DMS153 (cell line): ENCODE measurements around the gene SLC2A11.
A peak's percentile ranks its signal among the peaks of the same experiment; 100 is the strongest.
"Not testable (repeated sequence)": the region's sequence is repeated elsewhere in the genome, so short reads cannot be mapped to it uniquely, and the experiment has no call there.

Experiments
- DNase-seq: peaks from one replicate; lab custom pipeline; 2025; lab: John Stamatoyannopoulos, UW

The SLC2A11 gene

DNA sequence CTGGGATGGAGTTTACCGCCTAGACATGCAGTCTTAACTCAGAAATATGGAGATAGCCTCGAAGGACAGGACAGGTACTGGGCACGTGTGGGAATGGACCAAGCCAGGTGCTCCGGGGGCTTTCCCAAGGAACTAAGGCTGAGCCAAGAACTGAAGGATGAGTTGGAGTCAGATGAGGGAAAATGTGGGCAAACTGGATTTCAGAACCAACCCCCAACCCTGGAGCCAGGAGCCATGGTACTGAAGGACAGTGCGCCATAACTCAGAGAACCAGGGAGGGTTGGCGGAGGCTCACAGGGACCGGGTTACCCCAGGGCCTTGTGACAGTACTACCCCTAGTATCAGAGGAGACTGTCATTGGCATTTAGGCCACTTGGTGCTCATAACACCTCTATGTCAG lies 34.1 kb downstream of the SLC2A11 start:
- no peak for DNase-seq

DNA sequence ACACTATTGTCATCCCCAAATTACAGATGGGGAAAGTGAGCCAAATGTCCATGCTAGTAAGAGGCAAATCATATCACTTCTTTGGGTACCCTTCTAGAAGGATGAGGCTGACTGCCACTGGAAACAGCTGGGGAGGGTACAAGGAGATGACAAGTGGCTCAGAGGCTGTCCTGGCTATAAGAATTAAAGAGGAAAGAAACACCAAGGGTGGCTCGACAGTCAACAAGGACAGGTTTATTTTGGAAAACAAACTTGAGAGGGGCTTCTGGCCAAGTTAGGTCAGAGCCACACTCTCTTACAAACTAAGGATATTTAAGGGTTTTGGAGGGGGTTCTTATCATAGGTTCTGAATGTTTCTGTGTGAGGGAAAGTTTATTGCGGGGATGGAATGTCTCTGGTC lies 34.5 kb downstream of the SLC2A11 start:
- no peak for DNase-seq

DNA sequence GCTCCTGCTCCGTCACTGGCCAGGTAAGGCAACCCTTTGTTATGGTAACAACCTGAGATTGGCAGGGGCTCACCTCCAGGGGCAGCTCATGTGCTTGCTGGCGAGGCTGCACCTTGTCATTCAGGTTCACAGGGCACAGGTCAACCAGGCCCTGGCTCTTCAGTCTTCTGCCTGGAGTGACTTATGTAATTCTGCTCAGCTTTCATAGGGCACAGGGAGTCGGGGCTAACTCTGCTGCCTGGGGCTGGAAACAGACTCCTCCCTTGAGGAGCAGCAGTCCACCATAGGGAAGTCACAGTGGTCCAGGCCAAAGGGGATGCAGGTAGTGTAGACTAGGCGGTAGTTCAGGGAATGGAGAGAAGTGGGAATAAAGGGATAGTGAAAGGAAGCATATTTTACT lies 35.0 kb downstream of the SLC2A11 start:
- DNase-seq = no peak

DNA sequence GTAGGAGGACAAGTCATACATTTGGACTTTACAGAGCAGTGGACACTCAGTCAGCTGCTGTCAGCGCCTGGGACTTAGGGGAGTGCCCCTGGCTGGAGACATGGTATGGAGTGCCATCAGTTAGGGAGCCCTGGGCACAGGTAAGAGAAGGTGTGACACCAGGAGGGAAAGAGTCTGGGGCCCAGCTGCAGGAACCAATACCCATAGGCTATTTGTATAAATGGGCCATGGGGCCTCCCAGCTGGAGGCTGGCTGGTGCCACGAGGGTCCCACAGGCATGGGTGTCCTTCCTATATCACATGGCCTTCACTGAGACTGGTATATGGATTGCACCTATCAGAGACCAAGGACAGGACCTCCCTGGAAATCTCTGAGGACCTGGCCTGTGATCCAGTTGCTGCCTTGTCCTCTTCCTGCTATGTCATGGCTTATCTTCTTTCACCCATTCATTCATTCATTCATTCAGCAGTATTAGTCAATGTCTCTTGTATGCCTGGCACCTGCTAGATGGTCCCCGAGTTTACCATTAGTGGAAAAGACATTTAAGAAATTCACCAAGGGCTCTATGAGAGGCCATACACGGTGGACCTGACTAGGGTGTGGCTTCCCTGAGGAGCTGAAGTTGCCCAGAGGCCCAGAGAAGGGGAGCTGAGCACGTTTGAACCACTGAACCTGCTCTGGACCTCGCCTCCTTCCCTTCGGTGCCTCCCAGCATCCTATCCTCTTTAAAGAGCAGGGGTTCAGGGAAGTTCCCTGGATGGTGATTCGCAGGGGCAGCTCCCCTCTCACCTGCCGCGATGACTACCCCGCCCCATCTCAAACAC lies 35.7 kb downstream of the SLC2A11 start:
- DNase-seq = no peak

DNA sequence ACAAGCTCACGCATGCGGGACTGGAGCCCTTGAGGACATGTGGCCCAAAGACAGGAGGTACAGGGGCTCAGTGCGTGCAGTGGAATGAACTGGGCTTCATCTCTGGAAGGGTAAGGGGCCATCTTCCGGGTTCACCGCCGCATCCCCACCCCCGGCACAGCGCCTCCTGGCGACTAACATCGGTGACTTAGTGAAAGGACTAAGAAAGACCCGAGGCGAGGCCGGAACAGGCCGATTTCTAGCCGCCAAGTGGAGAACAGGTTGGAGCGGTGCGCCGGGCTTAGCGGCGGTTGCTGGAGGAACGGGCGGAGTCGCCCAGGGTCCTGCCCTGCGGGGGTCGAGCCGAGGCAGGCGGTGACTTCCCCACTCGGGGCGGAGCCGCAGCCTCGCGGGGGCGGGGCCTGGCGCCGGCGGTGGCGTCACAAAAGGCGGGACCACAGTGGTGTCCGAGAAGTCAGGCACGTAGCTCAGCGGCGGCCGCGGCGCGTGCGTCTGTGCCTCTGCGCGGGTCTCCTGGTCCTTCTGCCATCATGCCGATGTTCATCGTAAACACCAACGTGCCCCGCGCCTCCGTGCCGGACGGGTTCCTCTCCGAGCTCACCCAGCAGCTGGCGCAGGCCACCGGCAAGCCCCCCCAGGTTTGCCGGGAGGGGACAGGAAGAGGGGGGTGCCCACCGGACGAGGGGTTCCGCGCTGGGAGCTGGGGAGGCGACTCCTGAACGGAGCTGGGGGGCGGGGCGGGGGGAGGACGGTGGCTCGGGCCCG lies 36.5 kb downstream of the SLC2A11 start, which contains the start of gene MIF:
Gene MIF (plus strand): TSS at position 439 of the 765 bp plus-strand sequence. CDS start 92 bp downstream, at position 531.
- peak; percentile 95 for DNase-seq

DNA sequence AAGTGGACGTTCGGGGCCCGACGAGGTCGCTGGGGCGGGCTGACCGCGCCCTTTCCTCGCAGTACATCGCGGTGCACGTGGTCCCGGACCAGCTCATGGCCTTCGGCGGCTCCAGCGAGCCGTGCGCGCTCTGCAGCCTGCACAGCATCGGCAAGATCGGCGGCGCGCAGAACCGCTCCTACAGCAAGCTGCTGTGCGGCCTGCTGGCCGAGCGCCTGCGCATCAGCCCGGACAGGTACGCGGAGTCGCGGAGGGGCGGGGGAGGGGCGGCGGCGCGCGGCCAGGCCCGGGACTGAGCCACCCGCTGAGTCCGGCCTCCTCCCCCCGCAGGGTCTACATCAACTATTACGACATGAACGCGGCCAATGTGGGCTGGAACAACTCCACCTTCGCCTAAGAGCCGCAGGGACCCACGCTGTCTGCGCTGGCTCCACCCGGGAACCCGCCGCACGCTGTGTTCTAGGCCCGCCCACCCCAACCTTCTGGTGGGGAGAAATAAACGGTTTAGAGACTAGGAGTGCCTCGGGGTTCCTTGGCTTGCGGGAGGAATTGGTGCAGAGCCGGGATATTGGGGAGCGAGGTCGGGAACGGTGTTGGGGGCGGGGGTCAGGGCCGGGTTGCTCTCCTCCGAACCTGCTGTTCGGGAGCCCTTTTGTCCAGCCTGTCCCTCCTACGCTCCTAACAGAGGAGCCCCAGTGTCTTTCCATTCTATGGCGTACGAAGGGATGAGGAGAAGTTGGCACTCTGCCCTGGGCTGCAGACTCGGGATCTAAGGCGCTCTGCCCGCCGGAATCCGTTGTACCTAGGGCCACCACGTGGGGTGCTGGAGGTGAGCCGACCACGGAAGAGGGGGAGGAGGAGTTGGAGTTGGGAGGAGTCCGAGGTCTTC lies 37.3 kb downstream of the SLC2A11 start:
- peak; percentile 47 for DNase-seq

DNA sequence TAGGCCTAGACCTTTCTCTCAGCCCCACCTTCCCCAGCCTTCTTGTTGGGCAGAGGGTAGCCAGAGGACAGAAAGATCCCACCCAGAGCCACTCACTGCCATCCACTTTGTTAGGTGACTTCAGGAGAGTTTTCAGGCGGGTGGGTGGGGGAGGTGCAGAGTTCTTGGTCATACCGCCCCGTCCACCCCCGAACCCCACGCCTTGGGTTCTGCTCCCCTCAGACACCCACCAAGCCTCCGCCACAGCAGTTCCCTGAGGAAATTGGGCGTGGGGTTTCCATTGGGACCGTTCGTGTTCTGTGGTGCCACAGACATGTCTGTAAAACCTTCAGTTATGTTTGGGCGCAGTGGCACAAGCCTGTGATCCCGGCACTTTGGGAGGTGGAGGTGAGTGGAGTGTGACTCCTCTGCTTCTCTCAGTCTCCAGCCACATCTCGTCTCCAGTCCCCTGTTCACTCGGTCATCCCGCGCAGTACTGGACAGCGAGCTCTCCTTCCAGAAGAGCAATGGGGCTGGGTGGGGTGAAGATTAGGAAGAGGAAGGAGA lies 38.0 kb downstream of the SLC2A11 start:
- DNase-seq = no peak

DNA sequence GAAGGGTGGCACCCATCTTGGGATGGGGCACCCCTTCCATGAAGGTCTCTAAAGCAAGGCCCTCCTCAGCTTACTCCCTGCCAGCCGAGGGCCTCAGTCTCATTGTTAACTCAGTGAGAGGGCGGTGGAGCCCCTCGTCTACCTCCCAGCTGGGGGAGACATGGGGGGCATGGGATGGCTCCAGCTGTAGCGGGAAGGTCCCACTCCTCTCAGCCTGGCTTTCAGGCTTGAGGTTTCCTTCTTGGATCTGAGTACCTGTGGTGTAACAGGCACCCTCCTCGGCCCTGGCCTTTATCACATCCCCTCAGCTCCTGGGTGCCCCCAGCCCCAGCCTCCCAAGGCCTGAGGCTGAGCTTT lies 38.5 kb downstream of the SLC2A11 start:
- no peak for DNase-seq

DNA sequence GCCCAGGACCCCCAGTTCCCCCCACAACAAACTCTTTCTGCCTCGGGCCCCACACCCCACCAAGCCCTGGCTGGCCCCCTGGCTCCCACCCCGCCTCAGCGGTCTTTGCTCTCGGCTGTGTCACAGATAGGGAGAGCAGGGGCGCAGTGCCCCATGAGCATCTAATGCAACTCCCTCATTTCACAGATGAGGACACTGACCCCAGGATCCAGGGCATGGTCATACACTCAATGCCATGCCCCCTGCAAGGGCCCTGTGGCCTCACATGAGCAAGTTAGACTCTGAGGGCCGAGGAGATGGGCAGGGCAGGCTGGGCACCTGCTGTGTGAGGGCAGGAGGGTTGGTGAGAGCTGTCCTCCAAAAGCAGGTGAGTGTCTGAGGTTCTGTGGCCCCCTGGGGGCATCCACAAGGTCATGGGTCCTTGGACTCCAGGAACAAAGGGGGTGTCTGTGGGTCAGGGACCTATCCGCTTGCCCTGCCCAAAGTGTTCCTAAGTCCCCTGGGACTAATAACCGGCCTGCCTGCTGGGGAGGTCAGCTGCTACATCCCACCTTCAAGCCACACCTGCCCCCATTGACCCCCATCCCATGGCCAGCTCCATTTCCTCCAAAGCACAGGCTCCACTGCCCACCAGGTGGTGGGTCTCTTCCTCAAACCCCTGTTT lies 39.0 kb downstream of the SLC2A11 start:
- DNase-seq = no peak

DNA sequence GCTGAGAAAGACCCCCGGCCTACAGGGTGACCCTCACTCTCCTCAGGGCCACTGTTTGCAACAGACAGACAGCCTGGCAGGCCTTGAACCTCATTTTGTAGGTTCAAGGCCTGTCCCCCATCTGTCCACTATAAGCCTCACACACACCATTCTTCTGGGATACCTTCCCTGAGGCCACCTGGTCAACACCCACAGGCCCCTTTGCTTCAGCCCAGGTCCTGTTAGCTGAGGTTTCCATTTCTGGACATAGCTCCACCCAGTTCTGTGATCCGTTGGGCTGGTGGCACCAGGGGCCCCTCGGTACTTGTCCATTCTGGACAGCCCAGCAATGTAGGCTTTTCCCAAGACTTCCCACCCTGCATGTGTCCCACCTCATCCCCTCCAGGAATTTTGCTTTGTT lies 39.6 kb downstream of the SLC2A11 start:
- no peak for DNase-seq

DNA sequence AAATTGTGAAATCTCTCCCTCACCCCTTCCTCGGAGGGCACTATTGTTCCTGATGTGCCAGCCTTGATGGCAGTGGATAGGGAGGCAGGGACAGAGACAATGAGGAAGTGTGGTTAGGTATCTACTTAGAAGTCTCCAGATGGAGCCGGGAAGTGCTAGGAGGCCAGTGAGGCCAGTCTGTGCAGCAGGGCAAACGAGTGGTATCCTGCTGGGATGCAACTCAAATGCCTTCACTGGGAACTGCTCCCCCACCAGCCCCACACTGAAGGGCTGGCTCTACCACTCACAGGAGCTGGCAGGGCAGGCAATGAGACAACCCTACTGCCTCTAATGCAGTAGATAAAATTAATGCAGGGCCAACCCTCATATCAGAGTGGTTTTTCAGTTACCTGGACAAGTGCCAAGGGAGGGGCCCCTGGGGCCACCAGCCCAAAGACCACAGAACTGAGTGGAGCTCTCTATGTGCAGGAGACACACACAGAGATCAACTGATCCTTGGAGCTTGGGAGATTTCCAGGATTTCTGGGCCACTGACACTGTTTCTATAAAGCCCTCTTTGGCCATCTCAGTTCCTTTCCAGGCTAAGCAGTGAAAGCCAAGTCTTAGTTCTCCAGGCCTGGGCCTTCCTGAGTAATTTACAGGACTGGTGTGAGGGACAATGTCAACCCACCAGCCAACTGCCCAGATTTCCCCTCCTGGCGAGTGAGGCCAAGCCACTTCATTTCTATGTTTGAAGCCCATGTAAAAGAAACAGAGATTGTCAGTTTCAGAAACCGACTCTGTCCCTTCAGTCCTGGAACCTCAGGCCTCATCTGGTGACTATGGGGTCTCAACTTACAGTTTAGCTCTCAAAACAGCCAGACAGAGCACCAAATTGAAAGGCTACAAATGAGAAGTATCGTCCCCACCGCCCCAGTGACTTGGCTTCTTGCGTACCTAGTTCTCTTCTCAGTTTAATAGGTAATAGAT lies 40.6 kb downstream of the SLC2A11 start:
- no peak for DNase-seq

DNA sequence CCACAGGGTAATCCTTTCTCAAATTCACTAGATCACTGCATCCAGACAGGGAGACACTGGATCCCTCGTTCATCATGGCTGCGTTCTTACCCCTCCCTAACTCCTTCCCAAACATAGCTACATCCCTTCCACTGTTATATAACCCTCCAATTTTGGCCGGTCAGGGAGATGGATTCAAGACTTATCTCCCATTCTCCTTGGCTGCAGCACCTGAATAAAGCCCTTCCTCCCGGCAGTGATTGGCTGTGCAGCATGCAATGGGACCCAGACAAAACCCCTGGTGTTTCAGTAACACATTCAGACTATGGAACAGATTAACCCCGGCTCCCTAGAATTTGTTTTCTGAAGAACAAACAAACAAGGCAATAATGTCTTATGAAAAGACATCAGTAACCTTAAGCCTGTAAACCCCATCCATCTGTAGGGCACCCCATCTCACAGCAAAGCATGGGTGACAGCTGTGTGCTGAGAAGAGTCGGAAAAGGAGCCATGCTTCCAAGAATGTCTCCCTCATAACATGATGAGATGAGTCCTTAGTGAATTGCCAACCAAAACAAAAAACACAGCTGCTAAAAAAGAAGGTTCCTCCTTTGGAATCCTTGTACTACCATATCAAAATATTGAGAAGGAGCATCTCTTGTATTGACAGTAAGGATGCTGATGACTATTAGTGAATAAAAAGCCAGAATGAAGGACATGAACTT lies 41.5 kb downstream of the SLC2A11 start:
- DNase-seq = no peak

DNA sequence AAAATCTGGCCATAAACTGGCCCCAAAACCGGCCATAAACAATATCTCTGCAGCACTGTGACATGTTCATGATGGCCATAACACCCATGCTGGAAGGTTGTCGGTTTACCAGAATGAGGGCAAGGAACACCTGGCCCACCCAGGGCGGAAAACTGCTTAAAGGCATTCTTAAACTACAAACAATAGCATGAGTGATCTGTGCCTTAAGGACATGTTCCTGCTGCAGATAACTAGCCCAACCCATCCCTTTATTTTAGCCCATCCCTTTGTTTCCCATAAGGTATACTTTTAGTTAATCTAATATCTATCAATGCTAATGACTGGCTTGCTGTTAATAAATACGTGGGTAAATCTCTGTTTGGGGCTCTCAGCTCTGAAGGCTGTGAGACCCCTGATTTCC lies 42.6 kb downstream of the SLC2A11 start:
- DNase-seq = not testable (repeated sequence)

DNA sequence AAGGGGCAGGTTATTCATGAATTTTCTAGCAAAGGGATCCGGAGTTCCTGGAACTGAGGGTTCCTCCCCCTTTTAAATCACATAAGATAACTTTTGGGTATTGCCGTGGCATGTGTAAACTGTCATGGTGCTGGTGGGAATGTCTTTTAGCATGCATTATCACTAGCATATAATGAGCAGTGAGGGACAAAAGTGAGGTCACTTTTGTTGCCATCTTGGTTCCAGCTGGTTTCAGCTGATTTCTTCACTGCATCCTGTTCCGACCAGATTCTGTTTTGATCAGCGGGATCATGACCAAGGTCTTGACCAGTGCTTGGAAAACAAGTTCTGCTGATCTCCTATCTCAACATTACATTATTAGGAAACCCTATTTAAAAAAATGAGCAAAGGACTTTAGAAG lies 43.9 kb downstream of the SLC2A11 start:
- no peak for DNase-seq

DNA sequence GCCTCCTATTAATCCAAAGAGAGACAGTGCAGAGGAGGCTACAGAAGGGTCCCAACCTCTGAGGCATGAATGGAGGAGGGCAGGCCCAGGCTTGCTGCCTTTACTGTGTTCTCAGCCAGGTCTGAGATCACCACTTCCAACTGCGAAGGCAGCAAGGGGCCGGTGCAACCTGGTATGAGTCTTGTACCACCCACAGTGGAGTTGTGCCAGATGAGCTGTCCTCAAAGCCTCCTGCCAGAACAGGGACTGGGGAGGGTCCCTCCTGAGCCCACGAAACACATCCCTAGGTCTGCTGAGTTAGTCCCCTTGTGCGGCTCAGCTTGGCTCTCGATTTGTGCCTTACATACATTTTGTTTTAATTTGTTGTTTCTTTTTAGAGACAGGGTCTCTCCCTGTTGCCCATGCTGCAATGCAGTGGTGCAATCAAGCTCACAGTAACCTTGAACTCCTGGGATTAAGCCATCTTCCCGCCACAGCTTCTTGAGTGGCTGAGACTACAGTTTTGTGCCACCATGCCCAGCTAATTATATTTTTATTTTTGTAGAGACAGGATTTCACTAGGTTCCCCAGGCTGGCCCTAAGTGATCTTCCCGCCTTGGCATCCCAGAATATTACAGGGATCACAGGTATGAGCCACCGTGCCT lies 45.8 kb downstream of the SLC2A11 start:
- no peak for DNase-seq

DNA sequence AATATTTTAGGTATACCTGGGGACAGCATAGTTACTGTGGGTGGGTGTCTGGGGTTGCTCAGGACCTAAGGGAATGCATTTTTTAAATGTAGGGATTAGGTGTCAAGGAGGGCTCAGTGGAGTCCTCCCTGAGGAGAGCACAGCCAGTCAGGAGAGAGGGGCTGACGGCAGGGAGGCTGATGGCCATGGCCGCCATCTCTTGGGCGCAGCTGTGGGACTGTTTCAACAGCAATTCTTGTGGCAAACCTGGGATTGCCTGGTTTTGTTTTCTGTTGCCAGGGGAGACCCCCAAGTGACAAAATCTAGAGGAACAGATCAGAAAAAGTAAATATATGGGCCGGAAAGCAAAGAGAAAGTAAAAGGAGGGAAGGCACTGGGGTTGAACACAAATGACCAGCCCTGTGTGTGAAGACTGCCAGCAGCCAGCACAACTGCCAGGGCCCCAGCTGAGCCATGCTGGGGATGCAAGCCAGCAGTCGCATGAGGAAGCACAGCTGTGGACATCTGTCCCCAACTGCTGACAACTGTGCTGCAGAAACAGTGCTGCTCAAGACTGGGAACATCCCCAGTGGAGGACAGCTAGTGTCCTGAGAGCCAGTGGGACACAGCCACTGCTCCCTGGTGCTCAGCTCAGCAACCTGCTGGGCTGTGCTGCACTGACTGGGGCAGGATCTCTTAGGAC lies 47.0 kb downstream of the SLC2A11 start:
- DNase-seq = no peak

DNA sequence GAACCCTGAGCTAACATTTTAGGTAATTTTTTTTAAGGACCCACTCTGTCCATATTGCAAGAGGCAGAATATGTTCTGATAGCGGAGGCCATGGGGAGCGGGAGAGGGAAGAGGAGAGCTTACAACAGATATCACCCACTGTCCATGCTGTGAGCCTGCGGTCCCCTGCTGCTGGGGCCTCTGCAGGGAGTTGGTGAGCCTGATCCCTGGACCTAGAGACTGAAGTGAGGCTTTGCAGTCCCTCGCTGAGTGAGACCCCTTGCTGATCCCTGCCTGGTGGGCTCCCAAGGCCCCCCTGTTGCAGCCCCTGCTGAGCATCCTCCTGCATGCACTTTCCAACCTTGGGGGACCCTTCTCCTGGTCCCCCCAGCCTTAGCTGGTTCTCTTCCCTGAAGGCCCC lies 49.0 kb downstream of the SLC2A11 start:
- no peak for DNase-seq

DNA sequence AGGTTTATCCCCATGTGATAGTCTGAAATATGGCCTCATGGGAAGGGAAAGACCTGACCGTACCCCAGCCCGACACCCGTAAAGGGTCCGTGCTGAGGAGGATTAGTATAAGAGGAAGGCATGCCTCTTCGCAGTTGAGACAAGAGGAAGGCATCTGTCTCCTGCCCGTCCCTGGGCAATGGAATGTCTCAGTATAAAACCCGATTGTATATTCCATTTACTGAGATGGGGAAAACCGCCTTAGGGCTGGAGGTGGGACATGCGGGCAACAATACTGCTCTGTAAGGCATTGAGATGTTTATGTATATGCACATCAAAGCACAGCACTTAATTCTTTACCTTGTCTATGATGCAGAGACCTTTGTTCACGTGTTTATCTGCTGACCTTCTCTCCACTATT lies 49.7 kb downstream of the SLC2A11 start:
- DNase-seq = not testable (repeated sequence)
